PC-3 (cell line): ENCODE data around the gene TMEM250. TPM values are rescaled to one million over a fixed set of nuclear protein-coding genes. Genes with fewer than 3 reads are reported as not detected.
"Not testable (repeated sequence)": the region's sequence is repeated elsewhere in the genome, so short reads cannot be mapped to it uniquely, and the experiment has no call there.

Experiments
- ATAC-seq: fragments of 200-7000 bp; cut with Tn5 transposase; 2 replicates; pipeline ENCODE4 v1.9.1; 2020; ENCODE audit warnings: mild to moderate bottlenecking, moderate library complexity
- BruUV-seq: library from RNA; stranded (reverse); fragments of 400-500 nt; replicated peaks from 2 replicates; lab custom pipeline; 2021; lab: Mats Ljungman, UMichigan
- CTCF ChIA-PET: fragments of 300-600 bp; sonication (Branson Sonifier 250); formaldehyde crosslinking; loops from one replicate; lab custom pipeline; 2022; ENCODE audit warnings: antibody characterized with exemption; lab: Charles Lee
- POLR2A ChIA-PET: fragments of 300-600 bp; sonication (Branson Sonifier 250); formaldehyde crosslinking; loops from one replicate; lab custom pipeline; 2022; ENCODE audit warnings: antibody characterized with exemption; ENCODE audit not compliant: unreplicated experiment; lab: Charles Lee
- DNase-seq: peaks from one replicate; pipeline ENCODE4 v3.0.0-alpha.2; 2015
- H2AFZ ChIP-seq: fragments of 300-600 bp; sonication (generic); 2 replicates; pipeline ENCODE4 v1.6.0; 2016; ENCODE audit warnings: antibody characterized with exemption, low read length
- H3F3A ChIP-seq: fragments of 300-600 bp; sonication (generic); one replicate; pipeline ENCODE4 v1.6.0; 2017; ENCODE audit warnings: antibody characterized with exemption, low read length, control low read depth, mild to moderate bottlenecking; ENCODE audit not compliant: unreplicated experiment
- H3K27ac ChIP-seq: fragments of 300-600 bp; sonication (generic); 2 replicates; pipeline ENCODE4 v1.5.1; 2016; ENCODE audit warnings: mild to moderate bottlenecking, low read length
- H3K27me3 ChIP-seq: fragments of 300-600 bp; sonication (generic); 2 replicates; pipeline ENCODE4 v1.6.1; 2016; ENCODE audit warnings: low read length, mixed read lengths
- H3K36me3 ChIP-seq: fragments of 300-600 bp; sonication (generic); 2 replicates; pipeline ENCODE4 v1.6.1; 2016; ENCODE audit warnings: low read depth, mixed run types, low read length, mixed read lengths
- H3K4me1 ChIP-seq: fragments of 300-600 bp; sonication (generic); 2 replicates; pipeline ENCODE4 v1.5.1; 2016; ENCODE audit warnings: low read length; ENCODE audit not compliant: insufficient read depth
- H3K4me2 ChIP-seq: fragments of 300-600 bp; sonication (generic); 2 replicates; pipeline ENCODE4 v1.6.0; 2016; ENCODE audit warnings: low read length
- H3K4me3 ChIP-seq: fragments of 300-600 bp; sonication (generic); 2 replicates; pipeline ENCODE4 v1.5.1; 2016; ENCODE audit warnings: mild to moderate bottlenecking, low read length, mixed read lengths
- H3K79me2 ChIP-seq: fragments of 300-600 bp; sonication (generic); 2 replicates; pipeline ENCODE4 v1.6.1; 2017; ENCODE audit warnings: low read length, mixed read lengths
- H3K9ac ChIP-seq: fragments of 300-600 bp; sonication (generic); 2 replicates; pipeline ENCODE4 v1.6.0; 2016; ENCODE audit warnings: mild to moderate bottlenecking, low read length
- H3K9me2 ChIP-seq: fragments of 300-600 bp; sonication (generic); replicated peaks from 2 replicates; pipeline ENCODE4 v1.6.1; 2016; ENCODE audit warnings: mixed run types, low read length, mixed read lengths
- H3K9me3 ChIP-seq: fragments of 300-600 bp; sonication (generic); 2 replicates; pipeline ENCODE4 v1.6.1; 2016; ENCODE audit warnings: low read length, mixed read lengths
- H4K20me1 ChIP-seq: fragments of 300-600 bp; sonication (generic); 2 replicates; pipeline ENCODE4 v1.6.1; 2016; ENCODE audit warnings: low read length, mixed read lengths
- EZH2 ChIP-seq: fragments of 300-600 bp; sonication (generic); IDR thresholded peaks from one replicate; pipeline ENCODE4 v1.6.1; 2017; ENCODE audit warnings: antibody characterized with exemption, mild to moderate bottlenecking, low read length; ENCODE audit not compliant: unreplicated experiment
- EZH2phosphoT487 ChIP-seq: fragments of 300-600 bp; sonication (generic); IDR thresholded peaks from 2 replicates; pipeline ENCODE4 v1.6.1; 2018; ENCODE audit warnings: mild to moderate bottlenecking, antibody characterized with exemption, low read length, borderline replicate concordance
- intact Hi-C: fragments of 100-400 bp; cut with micrococcal nuclease; formaldehyde crosslinking; loops from 2 replicates; pipeline ENCODE4 v1.9.0; 2023
- total RNA-seq: library from RNA; depleted of rRNA; stranded (reverse); fragments of >200 nt; gene quantifications from 2 replicates; pipeline ENCODE4 v1.2.3, GENCODE V29; 2014
- TF ChIP-seq, protein P1 (sequence below): fragments of 300-600 bp; sonication (generic); conservative IDR thresholded peaks from 2 replicates; pipeline ENCODE4 v1.5.1; 2017; ENCODE audit warnings: antibody characterized with exemption, low read depth, mild to moderate bottlenecking, low read length

Gene TMEM250
- total RNA-seq, 1 experiment from 2014 or later, result 64.7 TPM

DNA sequence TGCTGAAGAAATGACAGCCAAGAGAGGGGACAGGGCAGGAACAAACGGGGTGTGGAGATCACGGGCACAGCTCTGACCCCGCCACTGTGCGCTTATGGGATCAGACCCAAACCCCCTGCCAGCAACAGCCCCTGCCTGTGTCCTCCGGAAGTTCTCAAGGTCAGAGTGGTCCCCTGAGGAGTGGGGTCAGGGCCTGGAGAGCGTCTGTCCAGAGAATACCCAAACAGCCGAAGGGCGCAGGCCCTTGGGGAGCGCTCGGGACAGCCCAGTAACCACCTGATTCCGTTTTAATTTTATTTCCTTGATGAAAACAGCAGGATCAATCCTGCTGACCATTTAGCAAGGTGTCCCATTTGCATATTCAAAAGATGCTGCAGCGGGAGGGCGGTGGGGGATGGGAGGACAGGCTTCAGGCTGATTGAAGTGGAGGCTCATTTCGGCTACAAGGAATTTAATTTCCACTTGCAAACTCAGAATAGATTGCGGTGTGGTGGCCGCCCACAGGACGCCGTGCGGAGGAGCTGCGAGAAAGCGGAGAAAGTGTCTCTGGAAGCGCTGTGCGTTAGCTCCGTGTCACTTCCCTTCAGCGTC lies 32.6 kb upstream of the TMEM250 start:
- no peaks in the 10 kb centered on the region for H3F3A ChIP-seq
- no peaks in the 10 kb centered on the region for H3K36me3 ChIP-seq
- ChIA-PET CTCF (no interaction called here), POLR2A (no interaction called here)
- no peak overlapping the region for H2AFZ ChIP-seq
- no peaks in the 10 kb centered on the region for H3K9me3 ChIP-seq
- no peak overlapping the region for H3K4me3 ChIP-seq
- no peaks in the 10 kb centered on the region for H3K4me1 ChIP-seq
- H3K9ac ChIP-seq, result no peak overlapping the region
- no peak overlapping the region for H3K4me2 ChIP-seq
- no TSS peak for BruUV-seq
- H4K20me1 ChIP-seq, result no peaks in the 10 kb centered on the region
- no peaks in the 10 kb centered on the region for H3K79me2 ChIP-seq
- intact Hi-C loops, result no loop called here
- DNase-seq (no peak), ATAC-seq (no peak)
- H3K27me3 ChIP-seq, result no peaks in the 10 kb centered on the region
- no peak overlapping the region for H3K27ac ChIP-seq
- TF ChIP-seq EZH2phosphoT487, result no peak
- TF ChIP-seq, protein P1, sequence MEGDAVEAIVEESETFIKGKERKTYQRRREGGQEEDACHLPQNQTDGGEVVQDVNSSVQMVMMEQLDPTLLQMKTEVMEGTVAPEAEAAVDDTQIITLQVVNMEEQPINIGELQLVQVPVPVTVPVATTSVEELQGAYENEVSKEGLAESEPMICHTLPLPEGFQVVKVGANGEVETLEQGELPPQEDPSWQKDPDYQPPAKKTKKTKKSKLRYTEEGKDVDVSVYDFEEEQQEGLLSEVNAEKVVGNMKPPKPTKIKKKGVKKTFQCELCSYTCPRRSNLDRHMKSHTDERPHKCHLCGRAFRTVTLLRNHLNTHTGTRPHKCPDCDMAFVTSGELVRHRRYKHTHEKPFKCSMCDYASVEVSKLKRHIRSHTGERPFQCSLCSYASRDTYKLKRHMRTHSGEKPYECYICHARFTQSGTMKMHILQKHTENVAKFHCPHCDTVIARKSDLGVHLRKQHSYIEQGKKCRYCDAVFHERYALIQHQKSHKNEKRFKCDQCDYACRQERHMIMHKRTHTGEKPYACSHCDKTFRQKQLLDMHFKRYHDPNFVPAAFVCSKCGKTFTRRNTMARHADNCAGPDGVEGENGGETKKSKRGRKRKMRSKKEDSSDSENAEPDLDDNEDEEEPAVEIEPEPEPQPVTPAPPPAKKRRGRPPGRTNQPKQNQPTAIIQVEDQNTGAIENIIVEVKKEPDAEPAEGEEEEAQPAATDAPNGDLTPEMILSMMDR, result no peak
- TF ChIP-seq EZH2, result no peak
- H3K9me2 ChIP-seq, result no peaks in the 10 kb centered on the region

DNA sequence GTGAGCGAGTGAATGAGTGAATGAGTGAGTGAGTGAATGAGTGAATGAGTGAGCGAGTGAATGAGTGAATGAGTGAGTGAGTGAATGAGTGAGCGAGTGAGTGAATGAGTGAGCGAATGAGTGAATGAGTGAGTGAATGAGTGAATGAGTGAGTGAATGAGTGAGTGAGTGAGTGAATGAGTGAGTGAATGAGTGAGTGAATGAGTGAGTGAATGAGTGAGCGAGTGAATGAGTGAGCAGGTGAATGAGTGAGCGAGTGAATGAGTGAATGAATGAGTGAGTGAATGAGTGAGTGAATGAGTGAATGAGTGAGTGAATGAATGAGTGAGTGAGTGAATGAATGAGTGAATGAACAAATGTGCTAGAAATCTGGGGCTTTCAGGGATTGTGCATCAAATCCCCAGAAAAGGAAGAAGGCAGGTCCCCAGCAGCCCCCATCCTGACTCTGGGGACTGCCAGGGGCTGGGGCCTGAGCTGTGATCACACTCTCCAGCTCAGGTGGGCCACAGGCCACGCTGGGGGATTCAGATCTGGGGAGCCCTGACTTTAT lies 32.1 kb upstream of the TMEM250 start:
- H3K27ac ChIP-seq, H3F3A ChIP-seq, POLR2A ChIA-PET, H3K36me3 ChIP-seq, ATAC-seq, H3K9me3 ChIP-seq, H3K4me2 ChIP-seq, H3K9me2 ChIP-seq, H3K9ac ChIP-seq, H3K4me3 ChIP-seq, DNase-seq, intact Hi-C loops, CTCF ChIA-PET, H3K27me3 ChIP-seq, H4K20me1 ChIP-seq, H2AFZ ChIP-seq, H3K4me1 ChIP-seq, H3K79me2 ChIP-seq, BruUV-seq: not testable (repeated sequence)

DNA sequence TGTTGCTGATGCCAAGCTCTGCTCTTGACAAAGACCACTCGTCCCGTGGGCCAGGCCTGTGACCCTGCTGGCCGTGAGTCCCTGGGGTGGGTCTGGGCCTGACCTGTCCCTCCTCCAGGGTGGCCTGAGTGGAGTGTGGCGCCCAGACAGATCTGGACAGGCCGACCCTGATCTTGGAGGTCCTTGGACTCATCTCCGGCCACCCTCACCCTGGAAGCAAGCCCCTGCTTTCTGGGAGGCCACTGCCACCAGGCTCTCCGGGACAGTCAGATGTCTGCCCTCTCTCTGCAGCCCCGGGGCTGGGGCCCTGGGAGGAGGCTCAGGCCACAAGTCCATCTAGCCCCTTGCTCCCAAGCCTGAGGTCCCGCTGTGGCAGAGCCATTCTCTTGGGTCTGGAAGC lies 31.2 kb upstream of the TMEM250 start:
- H4K20me1 ChIP-seq, result no peaks in the 10 kb centered on the region
- H3F3A ChIP-seq, result no peaks in the 10 kb centered on the region
- no peak overlapping the region for H2AFZ ChIP-seq
- H3K27ac ChIP-seq, result no peak overlapping the region
- no TSS peak for BruUV-seq
- ATAC-seq (no peak), DNase-seq (no peak)
- no peak overlapping the region for H3K4me2 ChIP-seq
- H3K9ac ChIP-seq, result no peak overlapping the region
- H3K27me3 ChIP-seq, result no peaks in the 10 kb centered on the region
- H3K36me3 ChIP-seq, result no peaks in the 10 kb centered on the region
- ChIA-PET POLR2A (no interaction called here), CTCF (no interaction called here)
- H3K9me3 ChIP-seq, result no peaks in the 10 kb centered on the region
- H3K9me2 ChIP-seq, result no peaks in the 10 kb centered on the region
- no peak overlapping the region for H3K4me3 ChIP-seq
- H3K4me1 ChIP-seq, result no peaks in the 10 kb centered on the region
- intact Hi-C loops, result no loop called here
- TF ChIP-seq, protein P1, result no peak
- TF ChIP-seq EZH2, result no peak
- no peak for TF ChIP-seq EZH2phosphoT487
- no peaks in the 10 kb centered on the region for H3K79me2 ChIP-seq
